Neural cell (in vitro differentiated cells): ENCODE measurements around the gene C17orf50.

Experiments used
- EP300 ChIP-seq: fragments of 450-650 bp; conservative IDR thresholded peaks from 2 replicates; pipeline ENCODE4 v1.6.1; 2014; ENCODE audit warnings: antibody characterized with exemption, mild to moderate bottlenecking, moderate library complexity; ENCODE audit not compliant: poor library complexity, severe bottlenecking
- EZH2 ChIP-seq: fragments of 200-600, 300-800 bp; shearing (Covaris generic), sonication (generic); IDR thresholded peaks from 2 replicates; pipeline ENCODE4 v1.6.1; 2014; ENCODE audit warnings: antibody characterized with exemption, low read length, borderline replicate concordance, mild to moderate bottlenecking; ENCODE audit not compliant: insufficient read depth, poor library complexity, severe bottlenecking
- POLR2AphosphoS5 ChIP-seq: IDR thresholded peaks from 2 replicates; pipeline ENCODE4 v1.6.1; 2012
- RAD21 ChIP-seq: fragments of 450-650 bp; conservative IDR thresholded peaks from 2 replicates; pipeline ENCODE4 v1.6.1; 2014; ENCODE audit warnings: antibody characterized with exemption, mild to moderate bottlenecking, moderate library complexity
- TF ChIP-seq, protein P1 (sequence below): fragments of 450-650 bp; IDR thresholded peaks from 2 replicates; pipeline ENCODE4 v1.5.1; 2014; ENCODE audit warnings: antibody characterized with exemption, mild to moderate bottlenecking, moderate library complexity; ENCODE audit not compliant: poor library complexity, severe bottlenecking
- TF ChIP-seq, protein P2 (sequence below): IDR thresholded peaks from 2 replicates; pipeline ENCODE4 v1.6.1; 2012; ENCODE audit warnings: borderline replicate concordance

DNA sequence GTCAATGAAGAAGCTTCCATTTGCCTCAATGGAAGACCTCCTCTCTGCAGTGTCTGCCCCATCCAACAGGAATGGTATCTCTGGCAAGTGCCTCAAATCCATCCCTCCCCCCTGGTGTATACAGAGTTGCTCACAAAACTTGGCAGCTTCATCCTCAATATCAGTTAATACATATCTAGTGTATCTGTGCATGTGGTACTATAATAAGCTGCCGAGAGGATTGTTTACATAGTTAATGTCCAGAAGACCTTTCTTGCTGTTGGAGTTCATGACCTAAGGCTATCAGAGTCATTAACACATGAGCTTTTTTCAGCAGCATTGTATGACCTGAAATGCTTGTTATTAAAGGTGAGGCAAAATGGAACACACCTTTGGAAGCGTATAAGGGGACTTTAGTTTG lies 43.2 kb upstream of the C17orf50 start:
- TF ChIP-seq, protein P1, sequence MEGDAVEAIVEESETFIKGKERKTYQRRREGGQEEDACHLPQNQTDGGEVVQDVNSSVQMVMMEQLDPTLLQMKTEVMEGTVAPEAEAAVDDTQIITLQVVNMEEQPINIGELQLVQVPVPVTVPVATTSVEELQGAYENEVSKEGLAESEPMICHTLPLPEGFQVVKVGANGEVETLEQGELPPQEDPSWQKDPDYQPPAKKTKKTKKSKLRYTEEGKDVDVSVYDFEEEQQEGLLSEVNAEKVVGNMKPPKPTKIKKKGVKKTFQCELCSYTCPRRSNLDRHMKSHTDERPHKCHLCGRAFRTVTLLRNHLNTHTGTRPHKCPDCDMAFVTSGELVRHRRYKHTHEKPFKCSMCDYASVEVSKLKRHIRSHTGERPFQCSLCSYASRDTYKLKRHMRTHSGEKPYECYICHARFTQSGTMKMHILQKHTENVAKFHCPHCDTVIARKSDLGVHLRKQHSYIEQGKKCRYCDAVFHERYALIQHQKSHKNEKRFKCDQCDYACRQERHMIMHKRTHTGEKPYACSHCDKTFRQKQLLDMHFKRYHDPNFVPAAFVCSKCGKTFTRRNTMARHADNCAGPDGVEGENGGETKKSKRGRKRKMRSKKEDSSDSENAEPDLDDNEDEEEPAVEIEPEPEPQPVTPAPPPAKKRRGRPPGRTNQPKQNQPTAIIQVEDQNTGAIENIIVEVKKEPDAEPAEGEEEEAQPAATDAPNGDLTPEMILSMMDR = no peak
- TF ChIP-seq EZH2 = no peak
- TF ChIP-seq RAD21 = no peak
- TF ChIP-seq EP300 = no peak
- TF ChIP-seq POLR2AphosphoS5 = no peak
- TF ChIP-seq, protein P2, sequence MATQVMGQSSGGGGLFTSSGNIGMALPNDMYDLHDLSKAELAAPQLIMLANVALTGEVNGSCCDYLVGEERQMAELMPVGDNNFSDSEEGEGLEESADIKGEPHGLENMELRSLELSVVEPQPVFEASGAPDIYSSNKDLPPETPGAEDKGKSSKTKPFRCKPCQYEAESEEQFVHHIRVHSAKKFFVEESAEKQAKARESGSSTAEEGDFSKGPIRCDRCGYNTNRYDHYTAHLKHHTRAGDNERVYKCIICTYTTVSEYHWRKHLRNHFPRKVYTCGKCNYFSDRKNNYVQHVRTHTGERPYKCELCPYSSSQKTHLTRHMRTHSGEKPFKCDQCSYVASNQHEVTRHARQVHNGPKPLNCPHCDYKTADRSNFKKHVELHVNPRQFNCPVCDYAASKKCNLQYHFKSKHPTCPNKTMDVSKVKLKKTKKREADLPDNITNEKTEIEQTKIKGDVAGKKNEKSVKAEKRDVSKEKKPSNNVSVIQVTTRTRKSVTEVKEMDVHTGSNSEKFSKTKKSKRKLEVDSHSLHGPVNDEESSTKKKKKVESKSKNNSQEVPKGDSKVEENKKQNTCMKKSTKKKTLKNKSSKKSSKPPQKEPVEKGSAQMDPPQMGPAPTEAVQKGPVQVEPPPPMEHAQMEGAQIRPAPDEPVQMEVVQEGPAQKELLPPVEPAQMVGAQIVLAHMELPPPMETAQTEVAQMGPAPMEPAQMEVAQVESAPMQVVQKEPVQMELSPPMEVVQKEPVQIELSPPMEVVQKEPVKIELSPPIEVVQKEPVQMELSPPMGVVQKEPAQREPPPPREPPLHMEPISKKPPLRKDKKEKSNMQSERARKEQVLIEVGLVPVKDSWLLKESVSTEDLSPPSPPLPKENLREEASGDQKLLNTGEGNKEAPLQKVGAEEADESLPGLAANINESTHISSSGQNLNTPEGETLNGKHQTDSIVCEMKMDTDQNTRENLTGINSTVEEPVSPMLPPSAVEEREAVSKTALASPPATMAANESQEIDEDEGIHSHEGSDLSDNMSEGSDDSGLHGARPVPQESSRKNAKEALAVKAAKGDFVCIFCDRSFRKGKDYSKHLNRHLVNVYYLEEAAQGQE = no peak
